Measurements from ENCODE around the gene DLEC1.

- TF ChIP-seq CTCF (IDR thresholded peaks at IDR 0.05; ENCODE audit: low read depth, low read length) (no peak), EZH2phosphoT487 (IDR thresholded peaks at IDR 0.05; ENCODE audit: low read depth) (no peak)
Measured at GRCh38 chr3:38015485-38015884, 23.5 kb upstream of the DLEC1 start.
